GM18499 (cell line): ENCODE measurements around the gene STEAP1B.
"Not testable (repeated sequence)": the region's sequence is repeated elsewhere in the genome, so short reads cannot be mapped to it uniquely, and the experiment has no call there.

Source experiments
- ATAC-seq: cut with Tn5 transposase; IDR thresholded peaks from one replicate; pipeline ENCODE4 v1.9.1; 2021; ENCODE audit warnings: moderate number of reproducible peaks; ENCODE audit not compliant: insufficient read depth, unreplicated experiment

Gene STEAP1B

GRCh38 chr7:22499888-22500689, at the start of gene STEAP1B:
Gene STEAP1B, minus strand, starts transcription at chr7:22500188. Its CDS starts 5,333 bp downstream, at chr7:22494855.
- ATAC-seq: peak; percentile 72

GRCh38 chr7:22549051-22549450, 49.1 kb upstream of the STEAP1B start:
- no peak for ATAC-seq

- no peak for ATAC-seq
These were observed 48.3 kb upstream of the STEAP1B start for GRCh38 chr7:22548313-22548712.

- no peak for ATAC-seq
These were observed 46.8 kb upstream of the STEAP1B start for GRCh38 chr7:22546769-22547168.

- no peak for ATAC-seq
These were observed 45.5 kb upstream of the STEAP1B start for GRCh38 chr7:22545529-22545928.

GRCh38 chr7:22544245-22544644, 44.3 kb upstream of the STEAP1B start:
- ATAC-seq: no peak

- no peak for ATAC-seq
These were observed 43.2 kb upstream of the STEAP1B start for GRCh38 chr7:22543169-22543568.

GRCh38 chr7:22542669-22543068, 42.7 kb upstream of the STEAP1B start:
- ATAC-seq: no peak

GRCh38 chr7:22542254-22542653, 42.3 kb upstream of the STEAP1B start:
- no peak for ATAC-seq

GRCh38 chr7:22541789-22542188, 41.8 kb upstream of the STEAP1B start:
- ATAC-seq: no peak

GRCh38 chr7:22528537-22528936, 28.5 kb upstream of the STEAP1B start:
- ATAC-seq: not testable (repeated sequence)

- not testable (repeated sequence) for ATAC-seq
These were observed 24.5 kb upstream of the STEAP1B start for GRCh38 chr7:22524353-22524947.

GRCh38 chr7:22523478-22524352, 23.7 kb upstream of the STEAP1B start:
- not testable (repeated sequence) for ATAC-seq

- not testable (repeated sequence) for ATAC-seq
These were observed 19.6 kb upstream of the STEAP1B start for GRCh38 chr7:22519560-22519959.

- ATAC-seq: not testable (repeated sequence)
These were observed 17.0 kb upstream of the STEAP1B start for GRCh38 chr7:22516950-22517349.

- ATAC-seq: not testable (repeated sequence)
These were observed 15.0 kb upstream of the STEAP1B start for GRCh38 chr7:22514963-22515362.

- not testable (repeated sequence) for ATAC-seq
These were observed 7.3 kb upstream of the STEAP1B start for GRCh38 chr7:22507320-22507719.

- ATAC-seq: not testable (repeated sequence)
These were observed 6.5 kb upstream of the STEAP1B start for GRCh38 chr7:22506316-22507020.

- ATAC-seq: not testable (repeated sequence)
These were observed 4.5 kb upstream of the STEAP1B start for GRCh38 chr7:22504519-22504918.

GRCh38 chr7:22502104-22502503, 2.1 kb upstream of the STEAP1B start:
- not testable (repeated sequence) for ATAC-seq
